Esophagus muscularis mucosa (tissue), 4 donors: ENCODE data around the gene CISD2.

ENCODE experiments used
- EP300 ChIP-seq: sonication (generic); formaldehyde crosslinking; IDR thresholded peaks from one replicate; pipeline ENCODE4 v1.6.1; 2017; ENCODE audit warnings: antibody characterized with exemption
- POLR2A ChIP-seq: fragments of 450-650 bp; IDR thresholded peaks from one replicate; pipeline ENCODE4 v1.6.1; 2017; ENCODE audit warnings: antibody characterized with exemption, moderate library complexity, mild to moderate bottlenecking, low read depth
- POLR2AphosphoS5 ChIP-seq, 2 donors: sonication (generic); formaldehyde crosslinking; IDR thresholded peaks; one replicate each; pipeline ENCODE4 v1.6.1; 2017; ENCODE audit warnings: antibody characterized with exemption in 2 of 2
- TF ChIP-seq, protein P1 (sequence below), 3 experiments: fragments of 200-600 bp in 2 of 3; fragments of 450-650 bp in 1 of 3; sonication (generic) in 2 of 3; IDR thresholded peaks; one replicate each; pipeline ENCODE4 v1.5.1; 2017 to 2019; ENCODE audit warnings: antibody characterized with exemption in 3 of 3, mild to moderate bottlenecking in 2 of 3, moderate library complexity in 1 of 3

DNA sequence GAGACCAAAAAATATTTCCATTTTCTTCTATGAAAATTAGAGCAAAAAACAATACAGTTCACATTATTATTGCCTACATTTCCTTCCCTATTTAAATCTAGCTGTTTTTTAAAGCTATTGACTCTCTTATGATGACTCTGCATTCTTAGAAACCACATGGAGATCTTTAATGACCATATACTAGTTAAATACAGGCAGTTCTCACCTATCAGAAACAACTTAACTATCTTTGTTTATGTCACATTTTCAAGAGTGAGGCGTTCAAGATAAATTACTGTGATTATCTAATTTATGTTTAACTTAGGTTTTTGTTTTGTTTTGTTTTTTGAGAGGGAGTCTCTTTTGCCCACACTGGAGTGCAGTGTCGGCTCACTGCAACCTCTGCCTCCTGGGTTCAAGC lies 3.0 kb downstream of the CISD2 start:
- TF ChIP-seq, protein P1, sequence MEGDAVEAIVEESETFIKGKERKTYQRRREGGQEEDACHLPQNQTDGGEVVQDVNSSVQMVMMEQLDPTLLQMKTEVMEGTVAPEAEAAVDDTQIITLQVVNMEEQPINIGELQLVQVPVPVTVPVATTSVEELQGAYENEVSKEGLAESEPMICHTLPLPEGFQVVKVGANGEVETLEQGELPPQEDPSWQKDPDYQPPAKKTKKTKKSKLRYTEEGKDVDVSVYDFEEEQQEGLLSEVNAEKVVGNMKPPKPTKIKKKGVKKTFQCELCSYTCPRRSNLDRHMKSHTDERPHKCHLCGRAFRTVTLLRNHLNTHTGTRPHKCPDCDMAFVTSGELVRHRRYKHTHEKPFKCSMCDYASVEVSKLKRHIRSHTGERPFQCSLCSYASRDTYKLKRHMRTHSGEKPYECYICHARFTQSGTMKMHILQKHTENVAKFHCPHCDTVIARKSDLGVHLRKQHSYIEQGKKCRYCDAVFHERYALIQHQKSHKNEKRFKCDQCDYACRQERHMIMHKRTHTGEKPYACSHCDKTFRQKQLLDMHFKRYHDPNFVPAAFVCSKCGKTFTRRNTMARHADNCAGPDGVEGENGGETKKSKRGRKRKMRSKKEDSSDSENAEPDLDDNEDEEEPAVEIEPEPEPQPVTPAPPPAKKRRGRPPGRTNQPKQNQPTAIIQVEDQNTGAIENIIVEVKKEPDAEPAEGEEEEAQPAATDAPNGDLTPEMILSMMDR (IDR thresholded peaks at IDR 0.05) = no peak
- TF ChIP-seq EP300 (no peak), POLR2AphosphoS5 (IDR thresholded peaks at IDR 0.05) (no peak), POLR2A (no peak)
